Liver (tissue), 3 donors: ENCODE data around the gene TRIM15.

Source experiments
- JUND ChIP-seq, 2 donors: IDR thresholded peaks; 2 replicates each; pipeline ENCODE4 v1.6.1; 2016; ENCODE audit warnings: antibody characterized with exemption in 2 of 2
- NR2F2 ChIP-seq: IDR thresholded peaks from 2 replicates; pipeline ENCODE4 v1.6.1; 2016; ENCODE audit warnings: antibody characterized with exemption
- SP1 ChIP-seq: IDR thresholded peaks from 2 replicates; pipeline ENCODE4 v1.6.1; 2018; ENCODE audit warnings: antibody characterized with exemption, mild to moderate bottlenecking
- YY1 ChIP-seq: IDR thresholded peaks from 2 replicates; pipeline ENCODE4 v1.6.1; 2016; ENCODE audit warnings: antibody characterized with exemption, mild to moderate bottlenecking
- TF ChIP-seq, protein P1 (sequence below): fragments of 150-350 bp; IDR thresholded peaks from 2 replicates; pipeline ENCODE4 v1.5.1; 2017; ENCODE audit warnings: improper control_type of control experiment, low read depth, low read length; ENCODE audit not compliant: missing input control
- TF ChIP-seq, protein P2 (sequence below): IDR thresholded peaks from 2 replicates; pipeline ENCODE4 v1.6.1; 2016; ENCODE audit warnings: antibody characterized with exemption
- donor health status: healthy.
- donor health status: healthy.

DNA sequence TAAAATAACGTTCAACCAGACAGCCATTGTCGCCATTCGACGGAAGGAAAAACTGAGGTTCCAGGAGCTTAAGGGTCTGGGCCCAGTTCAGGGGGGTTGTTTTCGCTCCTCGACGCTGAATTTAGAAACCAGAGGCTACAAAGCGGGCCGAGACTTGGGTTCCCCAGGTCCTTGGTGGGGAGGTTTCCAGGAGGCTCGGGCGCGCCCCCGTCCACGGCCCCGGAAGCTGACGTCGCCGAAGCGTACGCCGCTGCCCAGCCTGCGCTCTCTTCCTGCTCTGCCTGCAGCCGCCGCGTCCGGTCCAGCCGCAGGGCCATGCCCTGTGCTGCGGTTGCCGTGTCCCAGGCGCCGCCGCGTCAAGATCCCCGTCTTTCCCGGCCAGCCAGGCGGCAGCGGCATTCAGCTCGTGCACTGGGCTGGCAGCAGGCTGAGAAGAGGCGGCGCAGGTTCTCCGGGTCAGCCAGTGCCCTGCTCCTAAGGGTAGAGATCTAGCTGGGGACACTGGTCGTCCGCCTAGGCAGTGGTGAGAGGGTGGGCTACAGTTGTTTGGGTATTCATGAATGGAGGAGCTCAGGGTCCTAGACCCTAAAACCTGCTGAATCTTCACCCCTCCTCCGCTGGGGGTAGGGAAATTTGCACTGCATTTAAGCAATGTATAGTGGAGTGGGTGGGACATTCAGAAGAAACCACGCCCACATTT is 50.8 kb downstream of the TRIM15 start:
- TF ChIP-seq, protein P1, sequence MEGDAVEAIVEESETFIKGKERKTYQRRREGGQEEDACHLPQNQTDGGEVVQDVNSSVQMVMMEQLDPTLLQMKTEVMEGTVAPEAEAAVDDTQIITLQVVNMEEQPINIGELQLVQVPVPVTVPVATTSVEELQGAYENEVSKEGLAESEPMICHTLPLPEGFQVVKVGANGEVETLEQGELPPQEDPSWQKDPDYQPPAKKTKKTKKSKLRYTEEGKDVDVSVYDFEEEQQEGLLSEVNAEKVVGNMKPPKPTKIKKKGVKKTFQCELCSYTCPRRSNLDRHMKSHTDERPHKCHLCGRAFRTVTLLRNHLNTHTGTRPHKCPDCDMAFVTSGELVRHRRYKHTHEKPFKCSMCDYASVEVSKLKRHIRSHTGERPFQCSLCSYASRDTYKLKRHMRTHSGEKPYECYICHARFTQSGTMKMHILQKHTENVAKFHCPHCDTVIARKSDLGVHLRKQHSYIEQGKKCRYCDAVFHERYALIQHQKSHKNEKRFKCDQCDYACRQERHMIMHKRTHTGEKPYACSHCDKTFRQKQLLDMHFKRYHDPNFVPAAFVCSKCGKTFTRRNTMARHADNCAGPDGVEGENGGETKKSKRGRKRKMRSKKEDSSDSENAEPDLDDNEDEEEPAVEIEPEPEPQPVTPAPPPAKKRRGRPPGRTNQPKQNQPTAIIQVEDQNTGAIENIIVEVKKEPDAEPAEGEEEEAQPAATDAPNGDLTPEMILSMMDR: no peak
- TF ChIP-seq YY1: no peak
- peak; percentile 30 for TF ChIP-seq SP1
- no peak for TF ChIP-seq JUND (IDR thresholded peaks at IDR 0.05)
- no peak for TF ChIP-seq NR2F2
- TF ChIP-seq, protein P2, sequence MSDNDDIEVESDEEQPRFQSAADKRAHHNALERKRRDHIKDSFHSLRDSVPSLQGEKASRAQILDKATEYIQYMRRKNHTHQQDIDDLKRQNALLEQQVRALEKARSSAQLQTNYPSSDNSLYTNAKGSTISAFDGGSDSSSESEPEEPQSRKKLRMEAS: no peak
